Measurements from ENCODE around the gene AADACL2. TPM values are rescaled to one million over a fixed set of nuclear protein-coding genes. Genes with fewer than 3 reads are reported as not detected.

AADACL2 gene
- total RNA-seq, 1 experiment from 2014 or later: not detected

- H2BK15ac ChIP-seq (ENCODE audit: low read depth, low read length): no peak overlapping the region
- Mint-ChIP-seq H3K36me3 (ENCODE audit: insufficient read depth in 1 of 3, low read depth in 3 of 3) (no peaks in the 10 kb centered on the region), H3K4me1 (0 out of 4 replicates have a peak, but pooled peaks cover 0 to 3% of the 10 kb centered on the region in 2 experiments), H3K4me3 (no peak overlapping the region), H3K27me3 (ENCODE audit: low read depth) (no peaks in the 10 kb centered on the region), H3K27ac (no peak overlapping the region), H3K9me3 (peaks cover 0 to 3% of the 10 kb centered on the region in 2 experiments; a peak in 2 of 5 replicates)
- no peak for TF ChIP-seq CTCF (conservative IDR thresholded peaks at IDR 0.05)
- H3K79me2 ChIP-seq (ENCODE audit: insufficient read depth, low read length): no peaks in the 10 kb centered on the region
- no peak overlapping the region for H3K9ac ChIP-seq (ENCODE audit: extremely low read depth, insufficient read length, low read length)
- no peaks in the 10 kb centered on the region for H3K4me1 ChIP-seq (ENCODE audit: insufficient read depth, low read length)
- H3K23me2 ChIP-seq (ENCODE audit: insufficient read length, low read depth, low read length, poor library complexity, severe bottlenecking): no peaks in the 10 kb centered on the region
- H3K9me3 ChIP-seq (ENCODE audit: control insufficient read depth, low read depth, low read length): no peaks in the 10 kb centered on the region
- H2BK120ac ChIP-seq (ENCODE audit: low read depth, low read length, poor library complexity, severe bottlenecking): no peak overlapping the region
- H3K56ac ChIP-seq (ENCODE audit: insufficient read length, low read depth, low read length): no peak overlapping the region
- no peak overlapping the region for H4K8ac ChIP-seq (replicated peaks; ENCODE audit: insufficient read length, low read depth, low read length)
- no peak overlapping the region for H3K4me2 ChIP-seq (ENCODE audit: insufficient read depth, insufficient read length, low read length)
- H2AK5ac ChIP-seq (ENCODE audit: insufficient read length, low read length): no peak overlapping the region
- H4K5ac ChIP-seq (ENCODE audit: insufficient read length, low read depth, low read length): no peak overlapping the region
- no peaks in the 10 kb centered on the region for H3K27me3 ChIP-seq (ENCODE audit: insufficient read depth, low read length)
- no peak overlapping the region for H3K4ac ChIP-seq (ENCODE audit: low read depth, low read length)
- H3K23ac ChIP-seq (ENCODE audit: insufficient read length, low read depth, low read length): no peak overlapping the region
- H2AFZ ChIP-seq (ENCODE audit: low read length): no peak overlapping the region
- H3T11ph ChIP-seq (ENCODE audit: low read length): no peak overlapping the region
- no peak overlapping the region for H3K18ac ChIP-seq (ENCODE audit: insufficient read length, low read depth, low read length)
- no peak for DNase-seq
- H3K27ac ChIP-seq (ENCODE audit: insufficient read length, low read depth, low read length): no peak overlapping the region
- no peak overlapping the region for H2BK5ac ChIP-seq (ENCODE audit: insufficient read length, low read length)
- no peak overlapping the region for H4K91ac ChIP-seq (ENCODE audit: insufficient read length, low read depth, low read length)
- no peaks in the 10 kb centered on the region for H4K20me1 ChIP-seq (ENCODE audit: control insufficient read depth, insufficient read depth, insufficient read length)
- no CpG with 5 or more reads among the region's 2 CpGs for WGBS (ENCODE audit: extremely low coverage, insufficient read length, low lambda C conversion rate)
- H2BK12ac ChIP-seq (ENCODE audit: insufficient read length, low read depth, low read length): no peak overlapping the region
- no peak overlapping the region for H3K14ac ChIP-seq (ENCODE audit: insufficient read depth, low read length)
- H3K79me1 ChIP-seq (ENCODE audit: insufficient read depth, low read depth, low read length, poor library complexity, severe bottlenecking): no peaks in the 10 kb centered on the region
- H2BK20ac ChIP-seq (ENCODE audit: low read depth, low read length, poor library complexity, severe bottlenecking): no peak overlapping the region
Observed at GRCh38 chr3:151766454-151766853, 32.7 kb downstream of the AADACL2 start.
